Transverse colon (tissue), 4 donors: ENCODE measurements around the gene IRS2.

Experiments used
- EP300 ChIP-seq: sonication (generic); formaldehyde crosslinking; IDR thresholded peaks from one replicate; pipeline ENCODE4 v1.6.1; 2017; ENCODE audit warnings: antibody characterized with exemption, low read depth
- POLR2A ChIP-seq: fragments of 450-650 bp; IDR thresholded peaks from one replicate; pipeline ENCODE4 v1.6.1; 2016; ENCODE audit warnings: antibody characterized with exemption, mild to moderate bottlenecking, moderate library complexity
- POLR2AphosphoS5 ChIP-seq, 3 donors: sonication (generic); formaldehyde crosslinking; IDR thresholded peaks; one replicate each; pipeline ENCODE4 v1.6.1; 2016; ENCODE audit warnings: antibody characterized with exemption in 3 of 3
- TF ChIP-seq, protein P1 (sequence below), 5 experiments: fragments of 200-600 bp in 3 of 5; fragments of 450-650 bp in 2 of 5; sonication (generic) in 3 of 5; IDR thresholded peaks; 1 replicate in 2 of 5; 2 replicates in 3 of 5; pipeline ENCODE4 v1.5.1; 2016 to 2017; ENCODE audit warnings: antibody characterized with exemption in 5 of 5, inconsistent platforms in 3 of 5, mild to moderate bottlenecking in 2 of 5, moderate library complexity in 1 of 5

GRCh38 chr13:109807345-109807744 is 21.0 kb upstream of the IRS2 start:
- no peak for TF ChIP-seq POLR2AphosphoS5 (IDR thresholded peaks at IDR 0.05)
- TF ChIP-seq POLR2A: no peak
- TF ChIP-seq, protein P1, sequence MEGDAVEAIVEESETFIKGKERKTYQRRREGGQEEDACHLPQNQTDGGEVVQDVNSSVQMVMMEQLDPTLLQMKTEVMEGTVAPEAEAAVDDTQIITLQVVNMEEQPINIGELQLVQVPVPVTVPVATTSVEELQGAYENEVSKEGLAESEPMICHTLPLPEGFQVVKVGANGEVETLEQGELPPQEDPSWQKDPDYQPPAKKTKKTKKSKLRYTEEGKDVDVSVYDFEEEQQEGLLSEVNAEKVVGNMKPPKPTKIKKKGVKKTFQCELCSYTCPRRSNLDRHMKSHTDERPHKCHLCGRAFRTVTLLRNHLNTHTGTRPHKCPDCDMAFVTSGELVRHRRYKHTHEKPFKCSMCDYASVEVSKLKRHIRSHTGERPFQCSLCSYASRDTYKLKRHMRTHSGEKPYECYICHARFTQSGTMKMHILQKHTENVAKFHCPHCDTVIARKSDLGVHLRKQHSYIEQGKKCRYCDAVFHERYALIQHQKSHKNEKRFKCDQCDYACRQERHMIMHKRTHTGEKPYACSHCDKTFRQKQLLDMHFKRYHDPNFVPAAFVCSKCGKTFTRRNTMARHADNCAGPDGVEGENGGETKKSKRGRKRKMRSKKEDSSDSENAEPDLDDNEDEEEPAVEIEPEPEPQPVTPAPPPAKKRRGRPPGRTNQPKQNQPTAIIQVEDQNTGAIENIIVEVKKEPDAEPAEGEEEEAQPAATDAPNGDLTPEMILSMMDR (IDR thresholded peaks at IDR 0.05): no peak
- TF ChIP-seq EP300: no peak
